ENCODE measurements around the gene PHF19. TPM values are rescaled to one million over a fixed set of nuclear protein-coding genes. Genes with fewer than 3 reads are reported as not detected.

The PHF19 gene
- polyA plus RNA-seq, 3 donors, result 12.6 to 61.0 (median 12.7) TPM

DNA sequence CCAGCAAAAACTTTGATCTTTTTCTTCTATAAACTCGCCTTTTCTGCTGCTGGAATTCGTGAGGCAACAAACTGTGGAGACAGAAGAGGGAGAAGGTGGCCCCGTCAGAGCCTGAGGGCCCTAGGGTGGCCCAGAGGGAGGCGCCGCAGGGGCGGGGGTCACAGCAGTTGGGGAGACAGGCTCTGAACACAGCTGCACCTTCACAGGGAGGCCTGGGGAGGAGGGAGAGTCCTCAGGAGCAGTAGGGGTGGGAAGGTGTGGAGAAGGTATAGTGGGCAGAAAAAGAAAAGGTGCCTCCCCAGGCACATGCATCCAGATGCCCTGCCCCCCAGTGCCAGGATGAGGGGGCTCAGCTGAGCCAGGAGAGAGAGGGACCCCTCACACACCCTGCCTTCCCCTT lies 15.1 kb downstream of the PHF19 start:
- Histone ChIP-seq H3K4me1 (ENCODE audit: control insufficient read depth in 1 of 2, insufficient read depth in 2 of 2, low read length in 2 of 2) (no peaks in the 10 kb centered on the region), H3K36me3 (replicated peaks in 1 of 2; ENCODE audit: control insufficient read depth in 1 of 2, insufficient read depth in 2 of 2, low read length in 2 of 2) (peaks cover 83 to 96% of the 10 kb centered on the region in 2 donors), H2AFZ (ENCODE audit: insufficient read depth, low read depth, low read length, poor library complexity, severe bottlenecking) (no peak overlapping the region), H4K20me1 (ENCODE audit: insufficient read depth, low read length) (no peaks in the 10 kb centered on the region), H3K79me2 (ENCODE audit: insufficient read depth, low read length) (peaks cover 28% of the 10 kb centered on the region), H3K27ac (ENCODE audit: low read depth in 1 of 2, low read length in 2 of 2) (peak overlapping the region in 1 of 2 donors; percentile 46), H3K4me2 (replicated peaks; ENCODE audit: extremely low read depth, low read length, poor library complexity, severe bottlenecking) (no peak overlapping the region), H3K27me3 (ENCODE audit: control insufficient read depth in 2 of 2, insufficient read depth in 2 of 2, low read length in 2 of 2) (no peaks in the 10 kb centered on the region), H3K9ac (ENCODE audit: insufficient read depth, low read length, poor library complexity, severe bottlenecking) (no peak overlapping the region), H3K9me3 (replicated peaks in 1 of 2; ENCODE audit: control insufficient read depth in 1 of 2, insufficient read depth in 1 of 2, low read length in 2 of 2) (no peaks in the 10 kb centered on the region), H3K4me3 (replicated peaks in 1 of 3; ENCODE audit: low read depth in 2 of 3, low read length in 3 of 3) (no peak overlapping the region)
- 100% methylated on average over 5 of the region's 6 CpGs for WGBS (ENCODE audit: insufficient coverage)
- H3K36me3 Mint-ChIP-seq, result peaks cover 89 to 94% of the 10 kb centered on the region in 2 donors
- intact Hi-C loops (cut with micrococcal nuclease), result no loop called here
- no peaks in the 10 kb centered on the region for H3K9me3 Mint-ChIP-seq
- no peaks in the 10 kb centered on the region for H3K4me1 Mint-ChIP-seq
- TF ChIP-seq, protein P1, sequence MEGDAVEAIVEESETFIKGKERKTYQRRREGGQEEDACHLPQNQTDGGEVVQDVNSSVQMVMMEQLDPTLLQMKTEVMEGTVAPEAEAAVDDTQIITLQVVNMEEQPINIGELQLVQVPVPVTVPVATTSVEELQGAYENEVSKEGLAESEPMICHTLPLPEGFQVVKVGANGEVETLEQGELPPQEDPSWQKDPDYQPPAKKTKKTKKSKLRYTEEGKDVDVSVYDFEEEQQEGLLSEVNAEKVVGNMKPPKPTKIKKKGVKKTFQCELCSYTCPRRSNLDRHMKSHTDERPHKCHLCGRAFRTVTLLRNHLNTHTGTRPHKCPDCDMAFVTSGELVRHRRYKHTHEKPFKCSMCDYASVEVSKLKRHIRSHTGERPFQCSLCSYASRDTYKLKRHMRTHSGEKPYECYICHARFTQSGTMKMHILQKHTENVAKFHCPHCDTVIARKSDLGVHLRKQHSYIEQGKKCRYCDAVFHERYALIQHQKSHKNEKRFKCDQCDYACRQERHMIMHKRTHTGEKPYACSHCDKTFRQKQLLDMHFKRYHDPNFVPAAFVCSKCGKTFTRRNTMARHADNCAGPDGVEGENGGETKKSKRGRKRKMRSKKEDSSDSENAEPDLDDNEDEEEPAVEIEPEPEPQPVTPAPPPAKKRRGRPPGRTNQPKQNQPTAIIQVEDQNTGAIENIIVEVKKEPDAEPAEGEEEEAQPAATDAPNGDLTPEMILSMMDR (IDR thresholded peaks at IDR 0.05), result no peak
- H3K27ac Mint-ChIP-seq, result peak overlapping the region in 1 of 7 donors; percentile 70
- H3K27me3 Mint-ChIP-seq (ENCODE audit: low read depth in 3 of 3), result peaks cover 0 to 3% (median 0%) of the 10 kb centered on the region in 3 donors
- DNase-seq, result no peak
- no peak overlapping the region for H3K4me3 Mint-ChIP-seq

DNA sequence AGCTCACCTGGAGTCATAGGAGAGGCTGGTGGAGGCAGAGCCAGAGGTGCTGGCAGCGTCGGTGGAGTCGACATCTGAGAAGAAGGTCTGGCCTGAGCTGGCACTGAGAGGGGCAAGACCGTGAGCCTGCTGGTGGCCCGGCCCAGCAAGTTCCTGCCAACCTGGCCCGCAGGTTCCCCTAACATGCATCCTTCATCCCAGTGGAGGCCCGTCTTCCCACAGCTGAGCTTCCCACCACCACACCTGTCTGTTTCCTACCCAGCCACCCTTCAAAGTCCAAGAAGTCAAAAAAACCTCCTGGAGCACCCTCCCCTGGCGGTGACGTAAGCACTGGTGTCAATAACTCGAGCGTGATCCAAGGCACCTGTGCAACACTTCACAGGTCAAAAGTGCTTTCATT lies 16.9 kb downstream of the PHF19 start:
- Mint-ChIP-seq H3K4me1 (no peaks in the 10 kb centered on the region), H3K27me3 (ENCODE audit: low read depth in 3 of 3) (peaks cover 0 to 3% (median 0%) of the 10 kb centered on the region in 3 donors), H3K36me3 (peaks cover 84 to 91% of the 10 kb centered on the region in 2 donors), H3K4me3 (peak overlapping the region in 1 of 2 donors; percentile 24), H3K9me3 (no peaks in the 10 kb centered on the region), H3K27ac (peak overlapping the region in 2 of 7 donors; percentile 21 to 87)
- intact Hi-C loops (cut with micrococcal nuclease), result no loop called here
- Histone ChIP-seq H3K79me2 (ENCODE audit: insufficient read depth, low read length) (peaks cover 14% of the 10 kb centered on the region), H3K4me3 (replicated peaks in 1 of 3; ENCODE audit: low read depth in 2 of 3, low read length in 3 of 3) (no peak overlapping the region), H3K9me3 (replicated peaks in 1 of 2; ENCODE audit: control insufficient read depth in 1 of 2, insufficient read depth in 1 of 2, low read length in 2 of 2) (no peaks in the 10 kb centered on the region), H3K4me2 (replicated peaks; ENCODE audit: extremely low read depth, low read length, poor library complexity, severe bottlenecking) (no peak overlapping the region), H3K9ac (ENCODE audit: insufficient read depth, low read length, poor library complexity, severe bottlenecking) (no peak overlapping the region), H3K36me3 (replicated peaks in 1 of 2; ENCODE audit: control insufficient read depth in 1 of 2, insufficient read depth in 2 of 2, low read length in 2 of 2) (peaks cover 74 to 96% of the 10 kb centered on the region in 2 donors), H4K20me1 (ENCODE audit: insufficient read depth, low read length) (no peaks in the 10 kb centered on the region), H3K4me1 (ENCODE audit: control insufficient read depth in 1 of 2, insufficient read depth in 2 of 2, low read length in 2 of 2) (no peaks in the 10 kb centered on the region), H3K27ac (ENCODE audit: low read depth in 1 of 2, low read length in 2 of 2) (peak overlapping the region in 1 of 2 donors; percentile 20), H3K27me3 (ENCODE audit: control insufficient read depth in 2 of 2, insufficient read depth in 2 of 2, low read length in 2 of 2) (no peaks in the 10 kb centered on the region), H2AFZ (ENCODE audit: insufficient read depth, low read depth, low read length, poor library complexity, severe bottlenecking) (no peak overlapping the region)
- TF ChIP-seq, protein P1 (IDR thresholded peaks at IDR 0.05), result no peak
- WGBS (ENCODE audit: insufficient coverage), result 99% methylated on average over 11 of the region's 11 CpGs
- no peak for DNase-seq
